ENCODE results near the gene MYOM1.
A peak's percentile ranks its signal among the peaks of the same experiment; 100 is the strongest.
"Not testable (repeated sequence)": the region's sequence is repeated elsewhere in the genome, so short reads cannot be mapped to it uniquely, and the experiment has no call there.

MYOM1 gene

DNA sequence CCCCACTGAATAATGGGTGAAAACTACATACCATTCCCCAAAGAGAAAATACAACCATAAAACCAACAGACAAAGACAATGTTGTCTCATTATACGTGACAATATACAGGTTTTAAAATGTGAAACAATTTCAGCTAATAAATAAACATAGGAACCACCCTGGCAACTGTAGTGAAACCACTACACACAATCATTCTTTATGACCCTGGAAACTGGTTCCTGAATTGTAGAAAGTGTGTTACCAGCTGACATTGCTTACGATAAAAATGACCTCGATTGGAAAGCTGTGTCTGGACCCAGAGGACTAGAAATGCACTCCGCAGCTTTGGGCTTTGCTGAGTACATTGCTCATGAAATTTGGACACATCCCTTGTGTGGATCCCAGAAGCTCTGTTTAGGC, 132.9 kb downstream of the MYOM1 start:
- DNase-seq (ENCODE audit: low read depth in 2 of 2) = no peak

DNA sequence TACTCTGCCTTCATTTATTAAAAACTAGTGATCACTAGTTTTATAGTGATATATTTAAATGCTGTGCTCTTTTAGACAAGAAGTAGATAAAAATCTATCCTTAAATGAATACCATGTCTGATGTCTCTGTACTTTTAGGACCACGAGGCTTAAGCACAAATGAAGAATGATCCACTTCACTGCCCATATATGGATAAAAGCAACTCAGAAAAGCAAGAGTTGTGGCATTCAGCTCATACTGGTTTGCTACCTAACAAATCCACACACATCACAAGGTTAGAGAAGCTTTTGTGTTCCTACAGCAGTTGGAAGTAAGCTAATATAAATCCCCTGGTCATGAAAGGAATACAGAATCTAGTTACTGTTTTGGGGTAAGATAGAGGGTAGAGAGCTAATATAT, 134.2 kb downstream of the MYOM1 start:
- no peak for DNase-seq (ENCODE audit: low read depth in 2 of 2)

DNA sequence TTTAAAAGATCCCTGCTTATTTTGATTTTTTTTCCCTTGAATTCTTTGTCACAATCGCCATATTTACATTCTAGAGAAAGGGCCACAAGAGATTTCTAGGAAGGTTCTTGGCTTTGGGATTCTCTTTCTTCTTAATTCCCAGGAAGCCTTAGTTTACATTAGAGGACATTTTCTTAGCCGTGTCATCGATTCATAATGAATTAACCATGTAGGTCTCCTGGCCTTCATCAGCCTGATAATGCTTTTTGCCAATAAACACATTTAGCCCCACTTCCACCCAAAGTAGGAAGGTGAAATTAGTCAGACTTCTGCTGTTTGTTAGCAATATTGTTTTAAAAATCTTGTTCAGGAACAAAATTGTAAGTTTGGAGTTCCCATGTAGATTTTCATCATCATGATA, 135.6 kb downstream of the MYOM1 start:
- no peak for DNase-seq (ENCODE audit: low read depth in 2 of 2)

DNA sequence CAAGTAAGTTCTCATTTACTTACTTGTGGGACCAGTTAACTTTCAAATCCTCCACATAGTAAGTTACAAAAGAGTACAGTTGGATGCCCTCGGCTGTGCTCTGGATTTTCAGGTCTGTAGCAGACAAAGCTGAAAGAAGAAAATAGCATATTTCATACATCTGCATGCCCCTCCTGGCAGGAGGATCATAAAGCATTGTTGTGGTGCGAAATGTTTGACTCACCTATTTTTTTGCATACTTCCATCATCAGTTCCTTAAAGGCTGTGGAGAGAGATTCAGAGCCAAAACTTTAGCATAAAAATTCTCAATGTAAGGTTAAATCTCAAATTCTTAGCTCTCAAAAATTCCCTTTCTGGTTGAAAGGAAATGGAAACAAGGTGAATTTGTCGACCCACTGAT, 136.0 kb downstream of the MYOM1 start:
- no peak for DNase-seq (ENCODE audit: low read depth in 2 of 2)

DNA sequence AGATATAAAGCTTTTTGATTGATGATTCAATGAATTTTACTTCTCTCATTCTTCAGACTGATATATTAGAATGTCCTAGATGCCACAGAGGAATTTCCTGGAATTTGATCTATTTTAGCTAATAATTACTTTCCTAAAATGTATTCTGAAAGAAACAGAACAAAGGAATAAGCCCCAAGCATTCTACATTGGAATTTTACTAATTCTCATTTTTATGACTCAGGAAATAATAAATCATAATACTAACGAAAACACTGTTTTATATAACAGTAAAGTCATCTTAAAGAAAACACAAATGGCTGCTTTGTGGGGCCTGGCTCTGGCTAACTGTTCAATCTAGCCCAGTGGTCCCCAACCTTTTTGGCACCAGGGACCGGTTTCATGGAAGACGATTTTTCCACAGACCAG, 138.2 kb downstream of the MYOM1 start:
- DNase-seq (ENCODE audit: low read depth in 2 of 2) = no peak

DNA sequence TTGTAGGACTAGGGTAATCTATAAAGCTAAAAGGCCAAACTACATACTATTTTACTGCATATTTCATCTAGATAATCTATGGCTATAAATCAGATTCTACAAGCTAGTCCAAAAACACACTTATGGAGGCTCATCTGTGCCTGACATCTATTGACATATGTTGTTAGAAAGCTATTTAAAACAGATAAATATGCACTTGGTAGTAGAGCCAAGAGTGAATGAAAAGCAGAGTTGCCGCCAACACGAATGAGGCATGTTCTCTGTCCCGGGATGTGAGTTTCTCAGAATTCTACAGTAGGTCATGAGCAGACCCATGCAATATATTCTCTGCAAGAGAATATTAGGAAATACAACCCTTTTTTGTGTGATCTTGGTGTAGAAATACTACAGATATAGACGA, 140.1 kb downstream of the MYOM1 start:
- no peak for DNase-seq (ENCODE audit: low read depth in 2 of 2)

DNA sequence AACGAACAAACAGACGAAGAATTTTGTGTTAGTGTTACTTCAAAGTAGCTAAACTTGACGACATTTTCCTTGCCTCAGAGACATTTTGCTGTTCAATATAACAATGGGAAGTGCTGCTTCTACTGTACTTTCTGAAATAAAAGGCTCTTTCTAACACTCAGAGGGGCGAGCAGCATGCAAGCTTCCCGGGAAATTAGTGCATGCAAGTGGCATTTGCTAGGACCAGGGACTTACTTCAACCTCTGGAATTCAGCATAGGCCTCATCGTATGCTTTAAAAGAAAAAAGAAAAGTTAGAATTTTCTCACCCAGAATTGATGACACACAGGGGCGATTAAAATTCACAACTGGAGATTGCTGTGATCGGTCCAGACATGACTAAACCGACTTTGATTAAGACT, 144.3 kb downstream of the MYOM1 start:
- DNase-seq (ENCODE audit: low read depth in 2 of 2) = no peak

DNA sequence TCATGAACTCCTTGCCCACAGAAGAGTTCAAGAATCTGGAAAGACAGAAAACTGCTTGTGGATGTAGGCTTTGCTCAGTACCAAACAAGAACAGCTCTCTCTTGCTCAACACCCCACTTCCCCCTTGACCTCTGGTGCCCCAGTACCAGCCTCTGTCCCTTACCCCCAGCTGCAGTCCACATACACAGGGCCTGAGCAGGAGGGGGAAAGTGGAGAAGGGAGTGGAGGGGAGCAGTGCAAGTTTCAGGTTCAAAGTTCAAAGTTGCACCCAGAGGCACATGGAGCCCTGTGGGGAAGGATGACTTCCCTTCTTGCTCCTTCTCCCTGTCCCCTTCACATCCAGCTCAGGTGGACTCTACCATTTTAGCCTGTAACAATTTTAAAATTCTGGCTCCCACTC, 145.7 kb downstream of the MYOM1 start:
- no peak for DNase-seq (ENCODE audit: low read depth in 2 of 2)

DNA sequence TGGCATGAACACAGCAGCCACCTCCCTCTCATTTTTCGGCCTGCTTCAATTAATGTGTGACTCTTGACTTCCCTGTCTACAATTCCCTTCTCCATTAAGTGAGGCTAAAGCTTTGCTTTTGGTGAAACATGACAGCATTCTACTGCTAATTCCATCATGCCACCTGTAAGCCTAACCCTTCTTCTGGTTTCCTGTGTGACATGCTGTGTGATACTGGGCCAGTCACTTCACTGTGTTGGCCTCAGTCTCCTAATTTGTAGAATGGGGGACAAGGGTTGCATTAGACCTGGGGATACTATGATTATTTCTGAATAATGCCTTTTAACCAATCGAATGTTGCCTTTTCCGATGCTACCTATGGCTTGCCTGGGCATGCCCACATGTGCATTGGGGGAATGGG, 146.4 kb downstream of the MYOM1 start:
- not testable (repeated sequence) for DNase-seq (ENCODE audit: low read depth in 2 of 2)

DNA sequence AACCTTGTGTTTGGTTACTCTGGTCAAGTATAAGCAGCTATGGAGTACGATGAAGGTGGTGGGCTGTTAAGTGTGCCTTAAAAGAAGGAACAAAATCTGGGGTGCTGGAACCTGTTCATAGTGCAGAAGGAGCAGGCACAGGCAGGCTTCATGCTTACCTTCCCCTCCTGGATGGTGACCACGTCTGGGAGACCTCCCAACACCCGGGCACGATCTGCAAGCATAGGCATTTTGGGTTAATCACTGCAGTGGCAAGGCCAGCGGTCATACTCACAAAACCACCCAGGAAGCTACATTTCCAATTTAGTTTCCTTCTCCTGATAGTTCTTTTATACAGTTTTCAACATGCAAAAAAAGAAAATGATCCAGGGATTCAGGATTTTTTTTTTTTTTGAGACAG, 148.1 kb downstream of the MYOM1 start:
- DNase-seq (ENCODE audit: low read depth in 2 of 2) = no peak

DNA sequence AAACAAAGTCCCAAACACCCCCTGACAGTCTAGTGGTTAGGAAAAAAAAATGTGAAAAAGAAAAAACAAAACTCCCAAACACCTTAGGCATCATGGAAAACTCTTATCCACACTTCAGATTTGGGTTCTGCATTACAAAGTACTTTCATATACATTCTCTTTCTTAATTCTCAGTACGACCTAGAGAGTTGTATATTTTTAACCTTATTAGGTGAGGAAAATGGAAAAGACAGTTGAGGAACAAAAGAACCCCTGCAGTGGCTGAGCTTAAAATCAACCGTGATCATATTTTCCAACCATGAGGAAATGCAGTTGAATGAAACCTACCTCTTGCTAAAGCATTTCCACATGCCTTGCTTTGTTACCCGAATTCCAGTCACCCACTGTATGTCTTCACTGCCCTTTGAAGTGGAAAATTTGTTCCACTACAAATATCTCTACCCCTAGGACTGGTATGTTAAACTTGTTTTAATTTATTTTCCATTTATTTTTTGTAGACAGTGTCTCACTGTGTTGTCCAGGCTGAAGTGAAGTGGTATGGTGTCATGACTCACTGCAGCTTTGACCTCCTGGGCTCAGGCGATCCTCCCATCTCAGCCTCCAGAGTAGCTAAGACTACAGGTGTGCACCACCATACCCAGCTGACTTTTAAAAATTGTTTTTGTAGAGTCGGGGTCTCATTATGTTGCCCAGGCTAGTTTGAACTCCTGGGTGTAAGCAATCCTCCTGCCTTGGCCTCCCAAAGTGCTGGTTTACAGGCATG, 149.9 kb downstream of the MYOM1 start:
- no peak for DNase-seq (ENCODE audit: low read depth in 2 of 2)

DNA sequence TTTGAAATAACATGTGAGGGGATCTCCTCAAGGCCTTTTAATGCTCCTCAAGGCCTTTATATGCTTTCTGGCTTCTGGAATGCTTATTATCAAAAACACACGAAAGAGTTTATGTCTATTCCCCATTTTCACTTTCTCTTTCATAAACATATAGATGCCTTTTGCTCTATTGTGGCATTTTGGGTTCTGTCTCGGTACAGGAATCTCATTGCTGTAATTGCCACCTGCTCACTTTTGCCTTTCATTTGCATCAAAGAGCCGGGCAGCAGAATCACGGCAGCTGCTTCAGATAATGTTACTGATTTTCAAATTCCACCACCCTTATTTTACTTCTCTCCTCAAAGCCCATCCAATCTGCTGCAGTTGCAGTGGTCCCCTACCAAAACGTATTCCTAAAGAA, 152.0 kb downstream of the MYOM1 start:
- DNase-seq (ENCODE audit: low read depth in 2 of 2) = no peak

DNA sequence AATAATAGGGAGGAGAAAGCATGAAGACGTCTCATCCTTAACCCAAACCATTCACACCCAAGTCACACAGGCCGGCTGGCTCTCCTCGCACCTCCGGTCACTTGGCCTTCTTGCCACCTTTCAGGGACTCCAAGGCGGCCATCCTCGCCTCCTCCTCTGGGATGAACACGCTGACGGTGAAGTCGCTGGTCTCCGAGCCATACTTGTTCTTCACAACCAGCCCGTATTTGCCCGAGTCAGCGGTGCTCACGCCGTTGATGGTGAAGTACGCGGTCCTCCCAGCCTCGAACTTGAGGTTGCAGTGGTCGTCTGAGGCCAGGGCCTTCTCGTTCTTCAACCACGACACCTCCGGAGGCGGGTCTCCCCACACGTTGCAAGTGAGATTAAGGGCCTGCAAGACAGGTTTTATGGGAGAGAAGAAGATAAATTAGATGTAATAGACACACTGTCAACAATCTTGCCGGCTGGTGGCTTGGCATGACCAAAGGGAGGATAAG, 152.6 kb downstream of the MYOM1 start:
- DNase-seq (ENCODE audit: low read depth in 2 of 2) = no peak

DNA sequence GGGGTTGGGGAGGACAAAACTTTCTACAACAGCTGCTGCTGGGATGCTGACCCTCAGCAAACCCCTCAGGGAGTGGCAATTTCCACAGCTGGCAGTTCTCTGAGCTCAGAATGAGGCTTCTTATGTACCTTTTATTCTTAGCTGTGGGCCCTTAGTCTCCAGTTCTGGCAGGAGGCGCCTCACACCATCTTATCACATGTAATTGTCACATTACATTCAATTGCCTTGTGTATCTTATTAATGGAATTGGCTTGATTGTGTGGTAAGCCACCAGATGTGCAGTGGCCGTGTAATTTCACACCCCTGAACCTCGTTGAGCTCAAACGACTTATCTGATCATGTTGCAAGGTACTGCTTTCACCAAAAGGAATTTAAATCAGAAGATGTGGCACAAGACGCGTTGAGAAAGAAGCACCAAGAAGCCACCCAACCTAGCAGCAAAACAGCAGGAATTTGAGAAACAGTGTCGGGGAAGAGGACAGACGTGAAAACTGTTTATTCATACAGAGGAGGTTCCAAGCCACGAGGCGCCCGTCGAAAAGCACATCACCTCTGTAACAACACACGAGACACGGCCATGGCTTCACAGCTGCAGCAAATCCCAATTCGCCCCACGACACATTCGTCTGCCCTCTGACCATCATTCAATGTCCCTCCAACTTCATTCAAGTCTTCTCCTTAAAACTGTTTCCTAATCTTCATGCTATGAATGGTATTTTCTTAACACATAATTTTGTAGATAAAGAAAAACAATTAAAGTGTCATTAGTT, 153.2 kb downstream of the MYOM1 start:
- no peak for DNase-seq (ENCODE audit: low read depth in 2 of 2)

DNA sequence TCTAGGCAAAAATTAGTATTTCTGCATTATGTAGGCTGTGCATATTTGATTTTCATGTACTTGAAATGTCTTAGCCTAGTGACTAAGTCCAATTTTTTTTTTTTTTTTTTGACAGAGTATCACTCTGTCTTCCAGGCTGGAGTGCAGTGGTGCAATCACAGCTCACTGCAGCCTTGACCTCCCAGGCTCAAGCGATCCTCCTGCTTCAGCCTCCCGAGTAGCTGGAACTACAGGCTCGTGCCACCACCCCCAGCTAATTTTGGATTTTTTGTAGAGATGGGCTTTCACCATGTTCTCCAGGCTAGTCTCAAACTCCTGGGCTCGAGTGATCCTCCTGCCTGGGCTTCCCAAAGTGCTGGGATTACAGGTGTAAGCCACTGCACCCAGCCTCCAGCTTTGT, 156.0 kb downstream of the MYOM1 start:
- not testable (repeated sequence) for DNase-seq (ENCODE audit: low read depth in 2 of 2)

DNA sequence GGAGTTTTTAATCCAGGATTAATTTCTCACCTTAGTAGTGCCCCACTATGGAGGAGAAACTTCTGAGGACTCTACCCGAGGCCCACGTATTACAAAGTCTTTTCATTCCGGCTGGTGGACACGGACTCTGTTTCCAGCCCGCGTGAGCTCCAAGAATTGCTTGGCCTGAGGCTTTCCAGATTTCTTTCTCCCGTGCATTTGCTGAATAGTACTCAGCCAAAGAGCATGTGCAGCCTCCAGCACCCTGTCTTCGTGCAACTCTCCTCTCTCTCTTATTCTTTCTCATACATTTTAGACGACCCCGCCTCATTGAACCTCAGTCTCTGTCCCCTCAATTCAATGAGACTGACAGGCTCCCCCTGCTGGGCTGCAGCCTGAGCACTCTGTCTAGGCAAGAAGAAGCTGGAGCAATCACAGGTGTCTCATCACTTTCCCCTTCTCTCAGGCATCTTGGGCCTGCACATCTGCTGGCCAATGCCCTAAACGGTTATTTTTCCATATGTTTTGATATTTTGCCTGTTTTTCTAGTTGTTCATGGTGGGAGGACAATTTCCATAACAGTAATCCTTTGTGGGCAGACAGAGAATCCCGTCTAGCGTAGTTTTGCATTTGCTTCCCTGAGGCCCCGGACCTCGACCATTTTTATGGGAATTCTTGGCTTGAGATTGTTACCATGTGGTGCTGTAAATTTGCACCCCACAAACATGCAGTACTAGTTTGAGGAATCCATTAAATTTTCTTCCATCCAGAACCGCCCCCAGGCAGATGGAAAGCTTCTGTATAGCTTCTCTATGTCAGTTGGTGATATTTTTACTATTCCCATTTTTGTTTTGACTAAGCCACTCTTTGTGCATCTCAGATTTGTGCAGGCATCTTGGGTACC, 156.7 kb downstream of the MYOM1 start:
- DNase-seq (ENCODE audit: low read depth in 2 of 2) = peak; percentile 49 to 71

DNA sequence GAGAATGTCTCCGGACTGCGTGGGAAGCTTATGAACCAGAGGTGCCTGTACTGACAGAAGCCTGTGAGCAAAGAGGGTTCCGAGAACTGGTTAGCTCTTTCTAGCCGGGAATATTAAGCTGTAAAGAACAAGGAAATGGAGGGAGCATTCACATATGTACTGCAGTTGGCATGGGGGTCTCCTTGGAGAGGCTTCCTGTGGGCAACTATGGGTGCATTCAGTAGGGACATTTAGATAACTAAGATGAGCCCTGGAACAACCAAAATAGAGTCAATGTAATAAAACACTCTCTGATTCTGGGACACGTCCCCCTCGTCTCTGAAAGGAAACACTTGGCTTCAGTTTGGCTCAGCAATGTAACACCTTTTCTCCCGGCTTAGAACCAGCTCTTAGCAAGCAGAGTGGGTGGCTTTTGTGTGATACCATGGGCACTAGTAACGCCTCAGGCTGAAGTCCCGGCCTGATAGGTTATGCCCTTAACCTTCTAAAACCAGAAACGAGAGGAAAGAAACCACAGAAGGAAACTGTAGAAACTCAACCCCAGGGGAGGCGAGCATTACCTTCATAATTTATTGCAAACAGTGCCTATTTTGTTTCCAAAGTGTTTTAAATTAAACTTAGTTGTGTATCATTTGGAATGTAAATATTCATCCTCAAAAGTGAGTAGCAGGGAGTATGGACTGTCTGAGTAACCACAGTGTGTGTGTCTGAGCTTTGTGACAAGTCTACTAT, 158.0 kb downstream of the MYOM1 start:
- peak; percentile 50 to 51 for DNase-seq (ENCODE audit: low read depth in 2 of 2)

DNA sequence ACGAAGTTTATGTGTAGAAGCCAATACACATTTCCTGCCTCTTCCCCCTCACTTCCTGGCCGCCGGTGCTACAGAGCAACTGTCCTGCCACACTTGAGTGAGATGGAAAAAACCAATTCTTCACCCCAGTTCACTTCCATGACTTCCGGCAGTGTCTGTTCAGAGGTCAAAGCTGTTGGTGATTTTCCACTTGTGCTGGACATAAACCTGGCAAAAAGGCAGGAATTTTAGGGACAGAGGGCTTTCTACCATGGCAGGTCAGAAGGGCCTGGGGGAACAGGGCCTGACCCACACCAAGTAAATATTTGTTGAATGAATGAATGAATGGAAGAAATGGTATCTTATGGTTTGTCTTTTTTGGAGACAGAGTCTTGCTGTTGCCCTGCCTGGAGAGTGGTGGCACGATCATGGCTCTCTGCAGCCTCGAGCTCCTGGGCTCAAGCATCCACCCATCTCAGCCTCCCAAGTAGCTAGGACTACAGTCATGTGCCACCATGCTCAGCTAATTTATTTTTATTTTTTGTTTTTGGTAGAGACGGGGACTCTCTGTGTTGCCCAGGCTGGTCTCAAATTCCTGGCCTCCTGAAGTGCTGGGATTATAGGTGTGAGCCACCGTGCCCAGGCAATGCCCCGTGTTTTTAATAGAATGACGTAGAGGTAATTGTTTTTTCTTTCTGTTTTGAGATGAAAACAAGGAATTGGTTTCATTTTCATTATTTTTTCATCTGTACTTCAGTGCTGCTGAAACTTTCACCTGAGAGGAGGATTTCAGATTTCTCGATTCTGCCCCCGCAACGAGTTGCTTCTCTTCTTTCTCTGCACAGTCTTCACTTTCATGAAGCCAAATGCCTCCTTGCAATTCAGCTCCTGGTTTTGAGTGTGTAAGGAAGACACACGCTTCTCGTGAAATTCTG, 158.8 kb downstream of the MYOM1 start:
- DNase-seq (ENCODE audit: low read depth in 2 of 2) = peak; percentile 40

DNA sequence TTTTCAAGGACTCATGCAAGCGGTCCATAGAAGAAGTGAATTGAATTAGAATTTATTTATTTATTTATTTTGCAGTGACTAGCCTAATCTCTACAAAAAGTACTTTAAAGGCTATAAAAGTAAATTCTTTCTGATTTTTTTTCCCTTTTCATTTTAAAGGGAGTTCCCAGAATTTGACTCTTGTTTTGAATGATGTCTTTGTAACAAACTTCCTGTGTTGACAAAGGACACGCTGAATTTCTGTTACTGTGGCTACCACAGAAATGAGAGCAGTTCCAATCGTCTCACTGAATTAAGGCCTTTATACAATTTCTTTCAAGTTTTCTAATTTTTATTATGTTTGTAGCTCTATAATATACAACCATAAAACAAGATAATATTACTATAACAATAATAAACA, 160.5 kb downstream of the MYOM1 start:
- no peak for DNase-seq (ENCODE audit: low read depth in 2 of 2)
